HepG2 (cell line): ENCODE data around the gene CSNK1D. TPM values are rescaled to one million over a fixed set of nuclear protein-coding genes. Genes with fewer than 3 reads are reported as not detected.

Experiments used
- CC2D1A ChIP-seq: sonication (generic); formaldehyde crosslinking; IDR thresholded peaks from 2 replicates; pipeline ENCODE4 v1.8.1; 2023; ENCODE audit warnings: mild to moderate bottlenecking, missing genetic modification reagents
- CENPT ChIP-seq: sonication (generic); formaldehyde crosslinking; IDR thresholded peaks from 2 replicates; pipeline ENCODE4 v1.8.0; 2022; ENCODE audit warnings: low read depth, mild to moderate bottlenecking, moderate library complexity, missing genetic modification reagents
- FUBP1 ChIP-seq: sonication (generic); formaldehyde crosslinking; IDR thresholded peaks from 2 replicates; pipeline ENCODE4 v1.5.1; 2020; ENCODE audit warnings: missing genetic modification reagents, mild to moderate bottlenecking, borderline replicate concordance
- ISX ChIP-seq: sonication (generic); formaldehyde crosslinking; conservative IDR thresholded peaks from 2 replicates; pipeline ENCODE4 v1.5.0; 2020; ENCODE audit warnings: missing genetic modification reagents
- SKIL ChIP-seq: sonication (generic); formaldehyde crosslinking; IDR thresholded peaks from 2 replicates; pipeline ENCODE4 v1.8.0; 2022; ENCODE audit warnings: missing genetic modification reagents, mild to moderate bottlenecking, moderate library complexity, borderline replicate concordance
- SRSF4 ChIP-seq: fragments of 200-400 bp; formaldehyde crosslinking; IDR thresholded peaks from one replicate; pipeline ENCODE4 v1.6.1; 2018; ENCODE audit warnings: mild to moderate bottlenecking, low read depth, low read length, moderate library complexity; ENCODE audit not compliant: poor library complexity, severe bottlenecking
- ZNF747 ChIP-seq: sonication (generic); formaldehyde crosslinking; IDR thresholded peaks from 2 replicates; pipeline ENCODE4 v1.8.1; 2023; ENCODE audit warnings: missing genetic modification reagents, mild to moderate bottlenecking, borderline replicate concordance
- ZNF773 ChIP-seq: sonication (generic); formaldehyde crosslinking; IDR thresholded peaks from 2 replicates; pipeline ENCODE4 v1.4.0; 2020; ENCODE audit warnings: missing genetic modification reagents, borderline replicate concordance
- ZNF879 ChIP-seq: sonication (generic); formaldehyde crosslinking; IDR thresholded peaks from 2 replicates; pipeline ENCODE4 v1.8.1; 2023; ENCODE audit warnings: missing genetic modification reagents
- polyA plus RNA-seq, 8 experiments: library from polyadenylated mRNA; depleted of rRNA in 3 of 8; stranded (reverse) in 7 of 8; unstranded in 1 of 8; fragments of >200 nt; fragmentation: Illumina TruSeq in 4 of 8; extraction: Trizol in 4 of 8; gene quantifications; 2 replicates each; pipeline versions ENCODE4 v1.2.1 to v1.2.3, GENCODE V29; 2011 to 2016; ENCODE audit warnings: low read depth in 4 of 8, missing spikeins in 1 of 8, mixed read lengths in 1 of 8; ENCODE audit not compliant: insufficient read depth in 1 of 8
- total RNA-seq, 5 experiments: library from RNA; depleted of rRNA; stranded (reverse); fragments of >200 nt; fragmentation: Illumina TruSeq; extraction: Trizol; gene quantifications; 2 replicates each; pipeline ENCODE4 v1.2.3, GENCODE V29; 2016; ENCODE audit warnings: low read depth in 1 of 5

CSNK1D gene
- total and polyA plus RNA-seq, 2 of the 13 experiments (the other 11 are each of a cell fraction or from before 2014, with no cell fraction given), result 31.5 to 128 TPM

- TF ChIP-seq SKIL (peak; percentile 67; the same call in 1 of the 2 replicates), SRSF4 (peak; percentile 56), CENPT (CRISPR knock-in tag) (peak; percentile 90), ZNF747 (CRISPR knock-in tag) (no peak), ISX (CRISPR knock-in tag) (peak; percentile 97), ZNF879 (CRISPR knock-in tag) (peak; percentile 98), ZNF773 (CRISPR knock-in tag) (peak; percentile 80; the same call in 1 of the 2 replicates), FUBP1 (CRISPR knock-in tag) (no peak), CC2D1A (0 out of 2 replicates have a peak, but pooled peaks have one; percentile 76)
- TF ChIP-seq, all 625 proteins: peak for 484
Observed at GRCh38 chr17:82236142-82236971, 37.1 kb downstream of the CSNK1D start (continued).
